Activated CD4-positive, CD25-positive, alpha-beta regulatory T cell treated with anti-CD3 and anti-CD28 coated beads, Interleukin-2, amount 50 U/mL, for 24 hours (primary cell): ENCODE measurements around the gene ARL15.

Experiments
- ATAC-seq, 2 donors: fragments of 150-1000 bp; cut with Tn5 transposase; one replicate each; pipeline ENCODE4 v1.10.0; 2021; ENCODE audit warnings: mild to moderate bottlenecking in 1 of 2, moderate library complexity in 1 of 2

The ARL15 gene

DNA sequence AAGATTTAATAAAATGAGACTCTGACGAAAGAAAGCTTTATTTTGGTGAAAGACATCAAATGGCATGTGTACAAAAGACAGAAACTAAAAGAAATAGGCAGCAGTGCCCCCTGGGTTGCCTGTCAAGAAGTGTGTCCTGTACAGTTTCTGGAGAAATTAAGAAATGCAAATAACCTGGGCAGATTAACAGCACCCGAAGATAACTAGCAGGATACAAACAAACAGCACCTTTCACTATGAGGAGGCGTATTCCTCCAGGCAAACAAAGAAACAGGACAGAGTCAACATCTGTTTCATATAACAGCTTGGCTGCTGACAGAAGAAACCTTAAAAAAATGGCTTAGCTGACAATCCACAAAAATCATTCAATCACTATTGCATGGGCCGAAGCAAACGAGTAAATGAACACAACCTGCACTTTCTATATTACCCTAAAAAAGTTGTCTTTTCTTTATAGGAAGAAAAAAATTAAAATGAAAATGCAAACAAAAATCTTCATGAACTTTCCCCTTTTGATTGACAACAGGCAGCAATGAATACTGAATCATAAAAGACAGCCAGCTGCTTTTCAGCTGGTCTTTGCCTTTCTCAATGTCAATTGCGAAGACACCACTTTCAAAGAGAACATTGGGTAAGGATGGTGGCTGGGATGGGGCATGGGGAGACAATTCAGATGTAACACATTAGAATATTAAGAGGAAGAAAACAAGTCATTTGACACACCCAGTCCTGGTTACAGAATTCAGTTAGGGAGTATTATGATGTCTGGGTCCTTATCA lies 162.1 kb downstream of the ARL15 start:
- ATAC-seq = no peak

GRCh38 chr5:54146916-54147315 lies 163.5 kb downstream of the ARL15 start:
- ATAC-seq = no peak

DNA sequence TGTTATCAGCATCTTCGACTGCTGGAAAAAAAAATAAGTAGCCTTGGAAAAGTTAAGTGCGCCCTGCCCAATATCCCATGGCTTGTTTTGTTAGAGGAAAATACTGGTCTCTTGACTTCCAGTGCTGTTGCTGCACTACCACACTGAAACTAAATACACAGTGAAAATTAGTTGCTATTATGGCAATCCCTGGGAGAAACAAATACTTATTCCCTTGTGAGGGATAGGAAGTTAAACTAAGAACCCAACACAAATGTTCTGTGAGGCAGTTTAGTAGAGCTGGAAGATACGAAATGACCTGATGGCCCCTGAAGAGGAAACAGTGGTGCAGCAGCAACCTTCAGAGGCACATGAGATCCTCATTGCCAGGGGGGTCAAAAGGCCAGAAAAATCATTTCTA lies 164.0 kb downstream of the ARL15 start:
- no peak for ATAC-seq

DNA sequence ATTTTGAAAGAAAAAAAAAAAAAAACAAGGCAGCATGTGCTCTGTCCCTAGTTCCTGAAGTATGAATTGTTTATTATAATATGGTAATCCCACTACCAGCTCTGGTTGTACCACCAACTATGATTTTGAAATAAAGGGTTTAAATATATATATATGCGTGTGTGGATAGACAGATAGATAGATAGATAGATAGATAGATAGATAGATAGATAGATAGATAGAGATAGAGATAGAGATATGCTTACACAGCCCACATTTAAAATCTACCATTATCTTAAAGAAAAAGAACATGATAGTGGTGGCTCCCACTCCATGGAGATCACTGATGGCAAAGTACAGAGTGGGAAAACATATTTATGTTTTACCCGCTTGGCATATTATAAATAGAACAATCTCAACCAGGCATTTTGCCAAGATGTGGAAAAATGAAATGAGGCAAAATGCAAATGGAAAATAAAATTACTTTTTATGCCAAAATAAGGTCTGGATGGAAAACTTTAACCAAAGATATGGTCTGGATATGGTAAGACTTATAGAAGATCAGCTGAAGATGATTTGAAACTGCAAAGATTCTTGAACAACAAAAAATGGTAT lies 170.0 kb downstream of the ARL15 start:
- ATAC-seq = no peak

GRCh38 chr5:54136516-54137440 lies 173.6 kb downstream of the ARL15 start:
- ATAC-seq = no peak

DNA sequence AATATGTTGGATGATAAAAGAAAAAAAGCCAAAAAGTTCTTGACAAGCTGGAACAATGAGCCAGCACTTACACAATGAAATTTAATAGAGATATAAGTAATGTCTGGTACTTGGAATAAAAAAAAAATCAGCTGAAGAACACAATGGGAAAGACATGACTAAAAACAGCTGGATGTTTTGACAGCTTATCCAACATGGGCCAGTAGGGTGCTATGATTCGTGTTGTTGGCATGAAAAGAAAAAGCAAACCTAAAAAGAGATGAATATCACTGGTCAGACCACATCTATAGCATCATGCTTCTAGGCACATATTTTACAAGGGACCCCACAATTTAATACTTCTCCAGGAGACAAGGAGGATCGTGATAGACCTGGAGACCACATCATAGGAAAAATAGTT lies 175.3 kb downstream of the ARL15 start:
- no peak for ATAC-seq

DNA sequence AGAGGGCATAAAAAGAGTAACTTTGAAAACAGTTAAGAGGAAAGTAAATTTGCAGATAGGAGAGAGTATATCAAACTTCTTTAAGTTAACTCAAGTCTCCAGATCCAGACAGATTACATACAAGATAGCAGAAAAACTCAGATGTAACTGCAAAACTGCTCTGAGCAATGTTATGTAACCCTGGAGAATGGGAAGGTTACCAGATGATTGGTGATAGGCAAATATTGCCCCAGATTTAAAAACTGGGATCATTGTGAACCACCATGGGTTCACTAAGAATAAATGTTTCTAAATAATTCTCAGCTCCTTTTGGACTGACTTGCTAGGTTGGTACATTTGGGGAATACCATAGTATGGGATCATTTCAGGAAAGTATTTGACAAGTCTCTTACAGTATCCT lies 176.5 kb downstream of the ARL15 start:
- ATAC-seq = no peak

DNA sequence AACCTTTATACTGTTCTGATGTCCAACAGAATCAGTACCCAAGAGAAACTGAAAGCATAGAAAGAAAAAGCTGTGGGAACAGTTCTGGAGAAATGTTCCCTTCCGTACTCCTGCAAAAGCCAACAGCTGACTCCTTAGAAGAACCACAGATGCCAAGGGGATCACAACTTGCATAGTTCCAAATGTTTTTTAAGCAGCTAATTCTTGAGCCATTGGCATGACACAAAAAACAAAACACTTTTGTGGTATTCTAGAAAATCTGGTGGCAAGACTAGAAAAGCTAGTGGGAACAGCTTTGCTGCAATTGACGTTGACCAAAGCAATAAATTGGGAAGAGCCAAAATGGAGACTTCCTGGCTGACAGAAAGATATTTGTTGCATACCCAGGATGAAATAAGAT lies 189.9 kb downstream of the ARL15 start:
- ATAC-seq = no peak

GRCh38 chr5:54117957-54118356 lies 192.4 kb downstream of the ARL15 start:
- ATAC-seq = no peak

DNA sequence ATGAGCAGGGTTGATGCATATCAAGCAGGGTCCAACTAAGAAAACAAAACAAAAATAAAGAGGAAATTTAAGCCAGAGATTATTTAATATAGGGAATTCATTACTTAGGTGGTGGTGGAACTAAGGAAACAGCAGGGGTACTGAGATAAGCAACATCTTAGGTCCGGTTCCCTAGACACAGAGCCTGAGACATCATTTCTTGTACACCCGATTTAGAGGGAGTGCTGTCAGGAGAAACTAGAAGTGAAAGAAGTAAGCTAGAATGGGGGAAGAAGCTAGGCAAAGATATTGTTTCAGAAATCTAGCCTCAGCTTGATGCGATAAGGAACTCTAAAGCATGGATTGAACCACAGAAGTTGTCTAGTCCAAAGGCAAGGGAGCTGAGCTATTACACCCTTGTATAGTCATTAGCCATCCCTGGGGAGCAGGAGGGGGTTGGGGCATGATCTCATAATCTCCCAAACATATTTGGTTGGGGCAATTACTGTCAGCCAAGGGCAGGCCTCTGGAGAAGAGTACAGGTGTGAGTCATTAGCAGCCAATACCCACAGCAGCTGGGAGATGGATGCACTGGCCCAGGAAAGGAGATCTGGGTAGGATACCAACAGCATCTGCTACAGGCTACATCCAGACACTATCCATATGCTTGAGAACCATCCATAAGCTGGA lies 194.5 kb downstream of the ARL15 start:
- no peak for ATAC-seq

- ATAC-seq = no peak
These were observed 197.3 kb downstream of the ARL15 start for GRCh38 chr5:54113060-54113459.

DNA sequence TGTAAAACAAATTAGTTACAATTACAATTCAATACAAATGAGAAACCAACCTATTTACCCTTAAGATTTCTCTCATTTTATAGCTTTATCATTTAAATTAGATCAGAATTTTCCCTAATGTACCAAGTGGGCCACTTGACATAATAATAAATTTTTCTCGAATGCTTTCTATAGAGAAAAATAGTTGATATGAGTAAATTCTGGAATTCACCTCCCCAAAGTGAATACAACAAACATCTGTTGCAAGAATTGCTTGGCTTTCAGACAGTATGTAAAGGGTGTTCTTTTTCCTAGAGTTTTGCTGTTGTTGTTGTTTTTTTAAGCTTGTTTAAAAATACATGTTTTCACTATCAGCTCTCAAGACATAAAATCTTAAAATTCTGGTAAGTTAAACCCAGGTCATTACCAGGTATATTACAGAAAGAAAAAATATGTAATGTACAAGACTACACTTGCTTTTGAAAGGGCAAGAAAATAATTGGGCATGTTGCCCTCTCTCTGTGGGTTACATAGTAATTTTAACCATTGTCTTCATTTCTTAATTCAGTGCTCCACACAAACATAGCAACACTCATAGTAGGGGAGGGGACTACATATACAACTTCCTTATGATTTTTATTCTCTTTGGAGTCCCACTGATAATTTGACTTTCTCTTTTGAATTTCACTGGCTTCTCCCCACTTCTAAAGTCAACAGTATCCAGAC lies 200.6 kb downstream of the ARL15 start:
- ATAC-seq = no peak

DNA sequence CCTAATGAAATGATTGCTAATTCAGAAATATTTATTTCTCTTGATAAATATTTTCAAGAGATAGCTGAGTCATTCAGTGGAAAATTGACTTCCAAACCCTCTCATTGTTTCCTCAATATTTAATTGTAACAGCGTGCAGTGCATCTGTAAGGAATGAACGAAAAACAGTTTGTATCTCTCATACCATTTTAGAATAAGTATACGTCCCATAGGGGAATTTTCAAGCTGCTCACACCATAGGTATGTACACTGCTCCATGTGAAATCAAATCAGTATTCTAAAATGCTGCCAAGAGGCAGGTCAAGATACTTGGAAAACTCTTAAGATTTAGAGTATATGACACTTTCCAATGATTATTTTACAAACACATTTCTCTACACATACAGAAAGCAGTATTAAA lies 202.2 kb downstream of the ARL15 start:
- ATAC-seq = no peak

- no peak for ATAC-seq
These were observed 206.5 kb downstream of the ARL15 start for GRCh38 chr5:54103871-54104270.

- no peak for ATAC-seq
These were observed 212.1 kb downstream of the ARL15 start for GRCh38 chr5:54098267-54098666.

GRCh38 chr5:54095969-54096368 lies 214.4 kb downstream of the ARL15 start:
- ATAC-seq = no peak

- no peak for ATAC-seq
These were observed 215.7 kb downstream of the ARL15 start for GRCh38 chr5:54094706-54095105.

GRCh38 chr5:54093861-54094260 lies 216.5 kb downstream of the ARL15 start:
- no peak for ATAC-seq

- ATAC-seq = no peak
These were observed 217.3 kb downstream of the ARL15 start for GRCh38 chr5:54093081-54093492.

DNA sequence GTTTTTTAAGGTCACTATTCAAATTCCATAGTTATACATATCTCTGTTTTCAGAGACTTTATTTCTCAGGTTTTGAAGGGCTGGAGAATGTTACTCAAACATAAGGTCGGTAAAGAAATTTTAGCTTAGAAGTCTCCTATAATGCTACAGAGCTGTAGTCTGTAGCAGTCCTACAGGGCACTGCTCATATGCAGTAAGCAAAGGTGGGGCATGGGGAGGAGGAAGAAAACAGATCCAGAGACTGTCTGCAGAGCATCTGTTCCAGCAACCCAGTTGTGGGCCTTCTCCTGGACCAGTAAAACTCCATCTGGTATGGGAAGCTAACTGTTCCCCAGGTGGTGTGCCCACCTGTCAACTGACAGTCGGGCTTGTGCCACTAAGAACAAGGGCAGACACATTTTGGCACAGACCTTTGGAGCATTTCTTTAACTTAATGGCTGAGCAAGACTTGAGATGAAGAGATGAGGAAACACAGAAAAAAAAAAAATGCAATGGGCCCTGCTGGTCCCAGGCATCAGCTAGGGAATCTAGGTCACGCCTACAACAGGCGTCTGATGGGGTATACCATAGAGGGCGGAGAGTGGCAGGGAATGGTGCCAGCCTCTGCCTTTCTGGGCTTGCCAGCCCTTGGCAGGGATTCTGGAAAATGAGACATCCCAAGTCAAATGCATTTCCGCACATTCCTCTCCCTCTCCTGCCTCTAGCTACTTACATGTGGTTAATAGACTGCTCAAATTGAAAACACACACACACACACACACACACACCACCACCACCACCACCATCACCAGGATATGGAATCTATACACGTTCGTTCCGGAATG lies 218.9 kb downstream of the ARL15 start:
- ATAC-seq = no peak

- ATAC-seq = no peak
These were observed 219.8 kb downstream of the ARL15 start for GRCh38 chr5:54090495-54091120.
